ENCODE data around the gene COX19. TPM values are rescaled to one million over a fixed set of nuclear protein-coding genes. Genes with fewer than 3 reads are reported as not detected.

COX19 gene
- total RNA-seq: 10 to 100 TPM in 1 of 4 donors, 1 to 10 TPM in 3; 8.9 to 12.7 (median 9.3) TPM
- 10 to 100 TPM in 1 of 3 donors, 1 to 10 TPM in 2; 5.1 to 11.5 (median 6.0) TPM for polyA plus RNA-seq

GRCh38 chr7:974820-975681 lies at the start of gene COX19:
Gene COX19 (minus strand): TSS chr7:975549. CDS start chr7:975509, 40 bp downstream.
- Histone ChIP-seq H3K4me1 (peaks cover 0 to 29% (median 28%) of the 10 kb centered on the region in 4 donors), H3K9me3 (no peaks in the 10 kb centered on the region), H3K27me3 (no peaks in the 10 kb centered on the region), H3K4me3 (peak within 1 kb of the TSS; percentile 90 to 100 (median 100)), H3K27ac (peak within 1 kb of the TSS; percentile 94 to 99 (median 98)), H3K36me3 (peaks cover 5 to 30% (median 10%) of the 10 kb centered on the region in 4 donors)
- WGBS, 2 donors: 0% methylated on average over 78 of the region's 78 CpGs
- intact Hi-C loops (cut with DNase I): no loop called here
- TF ChIP-seq EP300 (IDR thresholded peaks at IDR 0.05): no peak
- TF ChIP-seq POLR2AphosphoS5 (IDR thresholded peaks at IDR 0.05): peak; percentile 84 to 96 (median 90)
- TF ChIP-seq POLR2A (IDR thresholded peaks at IDR 0.05): peak; percentile 63 to 78
- no peak for TF ChIP-seq CTCF (IDR thresholded peaks at IDR 0.05)
- peak; percentile 94 for DNase-seq

- 68 to 80% methylated on average over 15 of the region's 15 CpGs for WGBS, 2 donors
- intact Hi-C loops (cut with DNase I): no loop called here
Measured at GRCh38 chr7:1024331-1024841, 49.0 kb upstream of the COX19 start.

GRCh38 chr7:1022801-1023465 lies 47.6 kb upstream of the COX19 start:
- intact Hi-C loops (cut with DNase I): no loop called here
- Histone ChIP-seq H3K4me3 (no peak overlapping the region), H3K9me3 (no peaks in the 10 kb centered on the region), H3K27me3 (no peaks in the 10 kb centered on the region), H3K27ac (no peak overlapping the region), H3K4me1 (peaks cover 0 to 28% (median 14%) of the 10 kb centered on the region in 4 donors), H3K36me3 (peaks cover 0 to 27% (median 0%) of the 10 kb centered on the region in 4 donors)
- TF ChIP-seq CTCF (IDR thresholded peaks at IDR 0.05): no peak
- no peak for TF ChIP-seq EP300 (IDR thresholded peaks at IDR 0.05)
- no peak for TF ChIP-seq POLR2A (IDR thresholded peaks at IDR 0.05)
- no peak for TF ChIP-seq POLR2AphosphoS5 (IDR thresholded peaks at IDR 0.05)
- WGBS, 2 donors: 85 to 94% methylated on average over 45 of the region's 45 CpGs
- DNase-seq: no peak

More at GRCh38 chr7:1024331-1024841, 49.0 kb upstream of the COX19 start:
- Histone ChIP-seq H3K27ac (no peak overlapping the region), H3K4me3 (no peak overlapping the region), H3K36me3 (peaks cover 0 to 25% (median 0%) of the 10 kb centered on the region in 4 donors), H3K9me3 (no peaks in the 10 kb centered on the region), H3K27me3 (no peaks in the 10 kb centered on the region), H3K4me1 (peaks cover 0 to 39% (median 23%) of the 10 kb centered on the region in 4 donors)
- no peak for DNase-seq
- no peak for TF ChIP-seq POLR2A (IDR thresholded peaks at IDR 0.05)
- TF ChIP-seq CTCF (IDR thresholded peaks at IDR 0.05): no peak
- TF ChIP-seq EP300 (IDR thresholded peaks at IDR 0.05): no peak
- no peak for TF ChIP-seq POLR2AphosphoS5 (IDR thresholded peaks at IDR 0.05)

- intact Hi-C loops (cut with DNase I): no loop called here
- H3K4me3 ChIP-seq: no peak overlapping the region
- no peaks in the 10 kb centered on the region for H3K9me3 ChIP-seq
- H3K27me3 ChIP-seq: no peaks in the 10 kb centered on the region
- TF ChIP-seq POLR2AphosphoS5 (IDR thresholded peaks at IDR 0.05): no peak
- TF ChIP-seq EP300 (IDR thresholded peaks at IDR 0.05): no peak
- TF ChIP-seq POLR2A (IDR thresholded peaks at IDR 0.05): no peak
- TF ChIP-seq CTCF (IDR thresholded peaks at IDR 0.05): no peak
- H3K36me3 ChIP-seq: peaks cover 0 to 27% (median 0%) of the 10 kb centered on the region in 4 donors
- DNase-seq: no peak
- WGBS, 2 donors: 97% methylated on average over 17 of the region's 17 CpGs
- no peak overlapping the region for H3K27ac ChIP-seq
- H3K4me1 ChIP-seq: peaks cover 0 to 23% (median 12%) of the 10 kb centered on the region in 4 donors
Measured at GRCh38 chr7:1022356-1022755, 47.0 kb upstream of the COX19 start.
